Astrocyte (in vitro differentiated cells and primary cell): ENCODE results near the gene STK39.

Experiments
- CTCF ChIP-seq: IDR thresholded peaks from 2 replicates; pipeline ENCODE4 v1.5.1; 2011; ENCODE audit warnings: low read depth, mild to moderate bottlenecking, inconsistent platforms, low read length, moderate library complexity; ENCODE audit not compliant: insufficient read depth
- EZH2 ChIP-seq: IDR thresholded peaks from 2 replicates; pipeline ENCODE4 v1.6.1; 2012; ENCODE audit warnings: mild to moderate bottlenecking, low read length, inconsistent platforms; ENCODE audit not compliant: insufficient read depth

GRCh38 chr2:167945660-167946368, 301.6 kb downstream of the STK39 start:
- TF ChIP-seq EZH2 (no peak), CTCF (no peak)
